ENCODE data around the gene RPIA.

GRCh38 chr2:88673363-88673762 is 18.1 kb upstream of the RPIA start:
- no peak for TF ChIP-seq CTCF (conservative IDR thresholded peaks at IDR 0.05)
- TF ChIP-seq EZH2 (IDR thresholded peaks at IDR 0.05; ENCODE audit: low read depth), result no peak
